ENCODE data around the gene FKRP.

GRCh38 chr19:46806656-46807055, 60.8 kb downstream of the FKRP start:
- TF ChIP-seq CTCF (CRISPR knock-in tag; IDR thresholded peaks at IDR 0.05) (no peak), ZSCAN20 (CRISPR knock-in tag; IDR thresholded peaks at IDR 0.05; ENCODE audit: borderline replicate concordance) (no peak), IRX3 (CRISPR knock-in tag; IDR thresholded peaks at IDR 0.05; ENCODE audit: borderline replicate concordance, low read depth) (no peak), SRF (IDR thresholded peaks at IDR 0.05; ENCODE audit: low read depth, low read length) (no peak), ZNF607 (CRISPR knock-in tag; IDR thresholded peaks at IDR 0.05; ENCODE audit: borderline replicate concordance) (no peak), AKNA (CRISPR knock-in tag; IDR thresholded peaks at IDR 0.05; ENCODE audit: borderline replicate concordance) (no peak)
